Endodermal cell (in vitro differentiated cells): ENCODE results near the gene TMEM183A. TPM values are rescaled to one million over a fixed set of nuclear protein-coding genes. Genes with fewer than 3 reads are reported as not detected.

ENCODE experiments used
- DNase-seq: peaks from one replicate; pipeline ENCODE4 v3.0.0-alpha.2; 2017
- H3K27ac ChIP-seq: 2 replicates; pipeline ENCODE4 v1.5.1; 2013; ENCODE audit warnings: mild to moderate bottlenecking, low read depth, low read length, moderate library complexity
- H3K27me3 ChIP-seq: 2 replicates; pipeline ENCODE4 v1.6.1; 2013; ENCODE audit warnings: mild to moderate bottlenecking, low read length, moderate library complexity; ENCODE audit not compliant: insufficient read depth, control insufficient read depth, poor library complexity, severe bottlenecking
- H3K36me3 ChIP-seq: 2 replicates; pipeline ENCODE4 v1.7.0; 2013; ENCODE audit warnings: mild to moderate bottlenecking, low read length, moderate library complexity; ENCODE audit not compliant: control insufficient read depth, insufficient read depth
- H3K4me1 ChIP-seq: one replicate; pipeline ENCODE4 v1.7.0; 2013; ENCODE audit warnings: low read length; ENCODE audit not compliant: control insufficient read depth, insufficient read depth
- H3K4me3 ChIP-seq: 2 replicates; pipeline ENCODE4 v1.5.1; 2013; ENCODE audit warnings: mild to moderate bottlenecking, low read length, moderate library complexity
- H3K9ac ChIP-seq: 2 replicates; pipeline ENCODE4 v1.6.1; 2013; ENCODE audit warnings: mild to moderate bottlenecking, low read length, moderate library complexity; ENCODE audit not compliant: poor library complexity, severe bottlenecking; ENCODE audit errors: extremely low read depth
- H3K9me3 ChIP-seq: 2 replicates; pipeline ENCODE4 v1.6.1; 2013; ENCODE audit warnings: mild to moderate bottlenecking, low read length, moderate library complexity; ENCODE audit not compliant: control insufficient read depth
- H3K27ac Mint-ChIP-seq: 2 replicates; pipeline ENCODE4 v1.8.0; 2020; ENCODE audit warnings: mixed read lengths
- H3K27me3 Mint-ChIP-seq: 2 replicates; pipeline ENCODE4 v1.8.0; 2021; ENCODE audit warnings: mild to moderate bottlenecking, mixed read lengths; ENCODE audit not compliant: insufficient read depth
- H3K36me3 Mint-ChIP-seq: 2 replicates; pipeline ENCODE4 v1.8.0; 2020; ENCODE audit warnings: low read depth, mixed read lengths
- H3K4me1 Mint-ChIP-seq: 2 replicates; pipeline ENCODE4 v1.8.0; 2020; ENCODE audit warnings: mixed read lengths
- H3K4me3 Mint-ChIP-seq: 2 replicates; pipeline ENCODE4 v1.8.0; 2020; ENCODE audit warnings: mild to moderate bottlenecking, moderate library complexity, mixed read lengths
- H3K9me3 Mint-ChIP-seq: 2 replicates; pipeline ENCODE4 v1.8.0; 2020; ENCODE audit warnings: mild to moderate bottlenecking, mixed read lengths
- WGBS, 2 experiments: methylation state at CpG; one replicate each; pipeline versions ENCODE4 v1.1.5 to v1.1.7; 2013; ENCODE audit warnings: missing lambda C conversion rate in 2 of 2, mixed read lengths in 1 of 2; ENCODE audit not compliant: insufficient coverage in 1 of 2, insufficient read length in 1 of 2; 5-methylcytosine and 5-hydroxymethylcytosine counted together
- total RNA-seq, 2 donors: library from RNA; stranded (reverse); fragmentation: NEBNext Ultra II Directional in 1 of 2; extraction: Animal tissue kit (Norgen Biotek cat#: 25700) in 1 of 2; gene quantifications; 2 replicates in 1 of 2; 3 replicates in 1 of 2; pipeline ENCODE4 v1.2.1, GENCODE V29; 2021
- TF ChIP-seq, protein P1 (sequence below): fragments of 200-600 bp; sonication (generic); conservative IDR thresholded peaks from 2 replicates; pipeline ENCODE4 v1.5.0; 2021; ENCODE audit warnings: antibody characterized with exemption, mild to moderate bottlenecking

The TMEM183A gene
- total RNA-seq, 2 donors from 2014 or later = 88.9 to 89.7 TPM

DNA sequence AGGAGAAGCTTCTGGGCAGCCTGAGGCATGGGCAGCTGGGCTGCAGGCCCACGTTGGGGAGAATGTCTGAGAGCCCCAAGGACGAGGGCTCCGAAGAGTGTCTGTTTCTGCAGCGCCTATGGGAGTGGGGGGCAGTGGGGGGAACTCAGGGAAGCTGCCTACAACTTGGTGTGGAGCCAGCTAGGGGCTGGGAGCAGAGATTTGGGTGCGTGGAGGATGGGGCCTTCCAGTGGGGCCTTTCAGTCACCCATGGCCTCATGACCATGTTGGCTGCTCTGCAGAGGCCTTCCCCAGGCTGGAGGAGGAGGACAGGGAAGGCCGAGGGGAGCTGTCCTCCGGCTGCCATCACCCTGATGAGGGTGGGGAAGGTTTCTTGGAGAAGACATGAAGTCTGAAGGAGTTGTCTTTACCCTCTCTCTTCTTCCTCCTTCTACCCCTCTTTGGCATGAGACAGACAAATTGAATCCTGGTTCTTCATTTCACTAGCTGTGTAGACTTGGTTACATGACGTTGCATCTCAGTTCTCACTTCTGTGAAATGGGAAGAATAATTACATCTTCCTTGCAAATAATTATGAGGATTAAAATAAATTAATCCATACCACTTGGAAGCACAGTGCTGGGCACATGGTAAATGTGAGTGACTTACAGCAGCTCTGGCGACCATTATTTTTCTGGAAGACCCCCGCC, 27.4 kb downstream of the TMEM183A start:
- Mint-ChIP-seq H3K27ac (no peak overlapping the region), H3K9me3 (peaks cover 2% of the 10 kb centered on the region), H3K36me3 (no peaks in the 10 kb centered on the region), H3K27me3 (peaks cover 9% of the 10 kb centered on the region), H3K4me3 (no peak overlapping the region), H3K4me1 (peaks cover 2% of the 10 kb centered on the region)
- 84 to 88% methylated on average over 2 to 9 of the region's 10 CpGs for WGBS, 2 experiments
- H3K9ac ChIP-seq = no peak overlapping the region
- H3K9me3 ChIP-seq = no peaks in the 10 kb centered on the region
- peak; percentile 20 for DNase-seq
- H3K27ac ChIP-seq = no peak overlapping the region
- H3K27me3 ChIP-seq = no peaks in the 10 kb centered on the region
- no peaks in the 10 kb centered on the region for H3K36me3 ChIP-seq
- H3K4me1 ChIP-seq = peaks cover 1% of the 10 kb centered on the region
- TF ChIP-seq, protein P1, sequence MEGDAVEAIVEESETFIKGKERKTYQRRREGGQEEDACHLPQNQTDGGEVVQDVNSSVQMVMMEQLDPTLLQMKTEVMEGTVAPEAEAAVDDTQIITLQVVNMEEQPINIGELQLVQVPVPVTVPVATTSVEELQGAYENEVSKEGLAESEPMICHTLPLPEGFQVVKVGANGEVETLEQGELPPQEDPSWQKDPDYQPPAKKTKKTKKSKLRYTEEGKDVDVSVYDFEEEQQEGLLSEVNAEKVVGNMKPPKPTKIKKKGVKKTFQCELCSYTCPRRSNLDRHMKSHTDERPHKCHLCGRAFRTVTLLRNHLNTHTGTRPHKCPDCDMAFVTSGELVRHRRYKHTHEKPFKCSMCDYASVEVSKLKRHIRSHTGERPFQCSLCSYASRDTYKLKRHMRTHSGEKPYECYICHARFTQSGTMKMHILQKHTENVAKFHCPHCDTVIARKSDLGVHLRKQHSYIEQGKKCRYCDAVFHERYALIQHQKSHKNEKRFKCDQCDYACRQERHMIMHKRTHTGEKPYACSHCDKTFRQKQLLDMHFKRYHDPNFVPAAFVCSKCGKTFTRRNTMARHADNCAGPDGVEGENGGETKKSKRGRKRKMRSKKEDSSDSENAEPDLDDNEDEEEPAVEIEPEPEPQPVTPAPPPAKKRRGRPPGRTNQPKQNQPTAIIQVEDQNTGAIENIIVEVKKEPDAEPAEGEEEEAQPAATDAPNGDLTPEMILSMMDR = no peak
- no peak overlapping the region for H3K4me3 ChIP-seq

GRCh38 chr1:203035111-203036000, 28.2 kb downstream of the TMEM183A start:
- Mint-ChIP-seq H3K9me3 (peaks cover 2% of the 10 kb centered on the region), H3K27ac (no peak overlapping the region), H3K4me1 (peaks cover 8% of the 10 kb centered on the region), H3K27me3 (peaks cover 4% of the 10 kb centered on the region), H3K36me3 (no peaks in the 10 kb centered on the region), H3K4me3 (no peak overlapping the region)
- Histone ChIP-seq H3K27me3 (no peaks in the 10 kb centered on the region), H3K36me3 (no peaks in the 10 kb centered on the region), H3K27ac (no peak overlapping the region), H3K9me3 (no peaks in the 10 kb centered on the region), H3K9ac (no peak overlapping the region), H3K4me1 (peaks cover 9% of the 10 kb centered on the region), H3K4me3 (no peak overlapping the region)
- TF ChIP-seq, protein P1 = no peak
- peak; percentile 49 for DNase-seq
- 80 to 84% methylated on average over 9 to 15 of the region's 15 CpGs for WGBS, 2 experiments

- TF ChIP-seq, protein P1 = no peak
- H3K9me3 Mint-ChIP-seq = peaks cover 2% of the 10 kb centered on the region
- no peaks in the 10 kb centered on the region for H3K36me3 ChIP-seq
- H3K27ac Mint-ChIP-seq = no peak overlapping the region
- H3K4me1 Mint-ChIP-seq = peaks cover 16% of the 10 kb centered on the region
- no peaks in the 10 kb centered on the region for H3K9me3 ChIP-seq
- H3K27ac ChIP-seq = no peak overlapping the region
- no peak overlapping the region for H3K4me3 Mint-ChIP-seq
- peaks cover 11% of the 10 kb centered on the region for H3K4me1 ChIP-seq
- no peaks in the 10 kb centered on the region for H3K36me3 Mint-ChIP-seq
- DNase-seq = peak; percentile 64
- H3K27me3 Mint-ChIP-seq = peaks cover 2% of the 10 kb centered on the region
- H3K4me3 ChIP-seq = no peak overlapping the region
- H3K9ac ChIP-seq = no peak overlapping the region
- WGBS, 2 experiments = 82 to 100% methylated on average over 3 to 4 of the region's 4 CpGs
- no peaks in the 10 kb centered on the region for H3K27me3 ChIP-seq
These were observed 29.0 kb downstream of the TMEM183A start for GRCh38 chr1:203036135-203036534.
